PFSK-1 (cell line): Measurements from ENCODE around the gene BUD31.

Experiments
- FOXP2 ChIP-seq: optimal IDR thresholded peaks from 2 replicates; pipeline ENCODE3; 2011; ENCODE audit warnings: borderline replicate concordance, control low read depth, inconsistent platforms; ENCODE audit not compliant: insufficient read depth; ENCODE audit errors: extremely low read length, extremely low read depth
- POLR2AphosphoS5 ChIP-seq: IDR thresholded peaks from 2 replicates; pipeline ENCODE4 v1.6.1; 2012; ENCODE audit warnings: low read depth, mild to moderate bottlenecking, control low read depth, low read length, moderate library complexity
- REST ChIP-seq, 2 experiments: IDR thresholded peaks; 2 replicates each; pipeline versions ENCODE4 v1.6.1 to v1.8.0; 2011 to 2012; ENCODE audit warnings: low read depth in 2 of 2, low read length in 2 of 2, control low read depth in 1 of 2, inconsistent platforms in 1 of 2, mild to moderate bottlenecking in 1 of 2, moderate library complexity in 1 of 2; ENCODE audit not compliant: insufficient read depth in 1 of 2
- SIN3A ChIP-seq: IDR thresholded peaks from 2 replicates; pipeline ENCODE4 v1.6.1; 2012; ENCODE audit warnings: mild to moderate bottlenecking, low read length, moderate library complexity, borderline replicate concordance; ENCODE audit not compliant: insufficient read depth
- TAF1 ChIP-seq: IDR thresholded peaks from 2 replicates; pipeline ENCODE4 v1.6.1; 2012; ENCODE audit warnings: low read length, control low read depth, borderline replicate concordance; ENCODE audit not compliant: insufficient read depth

BUD31 gene

GRCh38 chr7:99381664-99382075, 27.1 kb upstream of the BUD31 start:
- TF ChIP-seq POLR2AphosphoS5 (no peak), REST (IDR thresholded peaks at IDR 0.05; ENCODE audit: insufficient read depth in 1 of 2, low read depth in 2 of 2, low read length in 2 of 2) (no peak), SIN3A (no peak), TAF1 (no peak), FOXP2 (no peak)

- TF ChIP-seq TAF1 (no peak), FOXP2 (no peak), REST (IDR thresholded peaks at IDR 0.05; ENCODE audit: insufficient read depth in 1 of 2, low read depth in 2 of 2, low read length in 2 of 2) (no peak), POLR2AphosphoS5 (no peak), SIN3A (no peak)
Observed at GRCh38 chr7:99383203-99383602, 25.6 kb upstream of the BUD31 start.

GRCh38 chr7:99383791-99384370, 24.9 kb upstream of the BUD31 start:
- TF ChIP-seq SIN3A, result no peak
- no peak for TF ChIP-seq REST (IDR thresholded peaks at IDR 0.05; ENCODE audit: insufficient read depth in 1 of 2, low read depth in 2 of 2, low read length in 2 of 2)

GRCh38 chr7:99384523-99384922, 24.2 kb upstream of the BUD31 start:
- TF ChIP-seq REST (IDR thresholded peaks at IDR 0.05; ENCODE audit: insufficient read depth in 1 of 2, low read depth in 2 of 2, low read length in 2 of 2) (no peak), POLR2AphosphoS5 (no peak), FOXP2 (no peak), SIN3A (no peak), TAF1 (no peak)

GRCh38 chr7:99385564-99385963, 23.2 kb upstream of the BUD31 start:
- TF ChIP-seq TAF1 (no peak), SIN3A (no peak), FOXP2 (no peak)
